ENCODE measurements around the gene CNPY3.

Gene CNPY3

DNA sequence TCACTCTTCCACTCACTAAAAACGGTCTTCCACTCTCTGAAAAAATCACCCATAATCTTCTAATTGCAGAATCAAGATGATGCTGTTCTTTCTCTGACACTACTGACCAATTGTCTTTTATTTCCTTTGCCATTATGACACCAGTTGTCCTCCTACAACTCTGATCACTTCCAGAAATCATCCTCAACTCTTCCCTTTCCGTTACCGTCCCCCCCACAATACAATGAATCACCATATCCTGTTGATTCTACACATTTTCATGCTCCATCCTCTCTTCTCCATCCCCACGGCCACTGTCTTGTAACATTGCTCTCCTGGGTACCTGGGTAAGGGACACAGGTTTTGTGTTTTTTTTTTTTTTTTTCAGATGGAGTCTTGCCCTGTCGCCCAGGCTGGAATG is 52.6 kb downstream of the CNPY3 start:
- no peak for DNase-seq (ENCODE audit: low read depth in 2 of 2)

DNA sequence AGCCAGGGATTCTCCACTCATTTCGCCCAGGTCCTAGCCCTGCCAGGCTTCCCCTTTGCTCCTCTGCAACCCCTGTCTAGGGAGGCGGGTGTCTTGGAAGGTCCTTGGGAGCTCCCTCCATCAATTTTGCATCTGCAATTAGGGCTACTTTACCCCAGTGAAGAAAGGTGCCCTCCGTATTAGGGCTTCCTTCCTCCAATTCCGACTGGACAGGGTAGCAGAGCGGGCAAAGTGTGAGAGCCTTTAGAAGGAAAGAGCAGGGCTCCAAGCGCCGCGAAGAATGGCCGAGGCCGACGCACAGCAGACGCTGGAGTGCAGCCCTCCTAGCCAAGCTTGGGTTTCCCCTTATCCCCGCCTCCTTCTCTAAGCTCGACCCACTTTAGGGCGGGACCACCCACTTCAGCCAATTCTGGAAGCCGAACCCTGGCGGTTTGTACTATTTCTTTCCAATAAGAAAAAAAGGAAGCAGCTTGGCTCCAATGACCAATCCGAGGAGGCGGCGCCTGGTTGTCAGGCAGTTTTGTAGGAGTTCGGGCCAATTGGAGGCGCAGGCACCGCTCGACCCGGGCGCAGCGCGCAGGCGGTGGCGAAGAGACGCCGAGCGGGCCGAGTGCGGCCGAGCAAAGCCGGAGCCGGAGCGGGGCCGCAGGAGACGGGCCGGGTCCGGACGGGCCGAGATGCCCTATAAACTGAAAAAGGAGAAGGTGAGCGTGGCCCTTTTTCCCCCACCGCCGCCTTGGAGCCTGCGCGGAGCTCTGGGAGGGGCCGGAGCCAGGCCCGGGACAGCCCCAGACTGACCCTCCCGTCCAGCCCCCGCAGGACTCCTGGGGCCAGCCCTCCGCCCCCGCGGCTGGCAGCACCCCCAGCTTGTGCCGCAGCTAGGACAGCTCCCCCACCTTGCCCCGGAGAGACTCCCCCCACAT is 55.0 kb downstream of the CNPY3 start, which contains the start of gene PPP2R5D:
Gene PPP2R5D (plus strand): TSS at position 570 of the 923 bp plus-strand sequence. CDS start 108 bp downstream, at position 678.
- peak; percentile 96 to 97 for DNase-seq (ENCODE audit: low read depth in 2 of 2)

DNA sequence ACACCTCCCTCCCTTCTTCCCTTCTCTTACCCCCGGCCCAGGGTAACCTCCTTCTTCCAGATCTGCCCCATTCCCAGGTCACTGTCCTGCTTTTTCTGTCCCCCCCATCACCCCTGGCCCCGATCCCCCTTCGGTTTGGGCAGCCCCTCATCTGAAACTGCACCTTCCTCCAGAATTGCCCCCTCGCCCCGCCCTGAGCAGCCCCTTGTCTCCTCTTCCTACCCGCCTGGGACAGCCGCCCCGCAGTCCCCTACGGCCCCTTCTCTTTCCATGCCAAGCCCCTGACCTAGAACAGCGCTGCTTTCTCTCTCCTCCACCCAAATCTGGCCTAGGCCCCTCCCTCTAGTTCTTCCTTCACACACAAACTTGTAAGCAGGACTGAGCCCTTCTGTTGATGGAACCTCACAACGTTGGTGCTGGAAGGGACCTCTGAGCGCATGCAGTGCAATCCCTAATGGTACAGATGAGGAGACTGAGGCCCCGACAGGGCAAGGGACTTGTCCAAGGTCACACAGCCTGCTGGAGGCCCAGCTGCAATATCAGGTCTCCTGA is 55.7 kb downstream of the CNPY3 start:
- no peak for DNase-seq (ENCODE audit: low read depth in 2 of 2)

DNA sequence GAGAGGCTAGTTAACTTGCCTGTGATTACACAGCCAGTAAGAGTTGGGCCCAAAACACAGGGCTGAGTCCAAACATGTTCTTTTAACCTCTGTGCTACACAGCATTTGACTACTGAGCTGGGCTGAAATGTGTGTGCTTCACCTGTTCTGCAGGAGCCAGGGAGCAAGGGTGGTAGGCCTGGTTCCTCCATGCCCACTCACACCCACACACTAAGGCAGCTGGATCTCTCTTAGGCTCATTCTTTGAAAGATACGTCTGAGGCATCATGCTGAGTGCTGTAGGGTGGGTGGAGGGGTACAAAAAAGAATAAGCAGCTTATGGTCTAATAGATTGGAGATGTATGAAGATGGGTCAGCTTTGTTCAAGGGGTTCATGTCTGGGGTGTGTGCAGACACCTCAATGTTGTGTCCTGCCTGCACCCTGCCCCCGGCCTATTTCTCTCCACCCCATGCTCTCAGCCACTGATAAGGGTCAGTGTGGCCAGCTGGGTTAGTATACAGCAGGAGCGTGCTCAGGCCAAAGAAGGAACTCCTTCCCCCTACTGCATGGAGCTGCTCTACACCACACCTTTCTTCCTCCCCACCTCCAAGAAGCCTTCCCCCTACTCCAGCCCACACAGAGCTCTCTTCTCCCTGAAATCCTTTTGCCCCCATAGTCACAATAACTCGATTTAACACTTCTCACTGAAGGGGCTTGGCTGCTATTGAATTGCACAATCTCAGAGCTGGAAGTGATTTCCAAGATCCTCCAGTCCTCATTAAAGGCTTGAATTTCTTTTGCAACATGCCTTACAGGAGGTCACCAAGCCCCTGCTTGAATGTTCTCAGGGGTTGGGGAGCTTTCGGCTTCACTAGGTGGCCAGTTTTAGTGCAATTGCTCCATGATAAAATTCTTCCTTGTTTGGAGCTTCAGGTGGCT is 58.5 kb downstream of the CNPY3 start:
- DNase-seq (ENCODE audit: low read depth in 2 of 2): no peak

DNA sequence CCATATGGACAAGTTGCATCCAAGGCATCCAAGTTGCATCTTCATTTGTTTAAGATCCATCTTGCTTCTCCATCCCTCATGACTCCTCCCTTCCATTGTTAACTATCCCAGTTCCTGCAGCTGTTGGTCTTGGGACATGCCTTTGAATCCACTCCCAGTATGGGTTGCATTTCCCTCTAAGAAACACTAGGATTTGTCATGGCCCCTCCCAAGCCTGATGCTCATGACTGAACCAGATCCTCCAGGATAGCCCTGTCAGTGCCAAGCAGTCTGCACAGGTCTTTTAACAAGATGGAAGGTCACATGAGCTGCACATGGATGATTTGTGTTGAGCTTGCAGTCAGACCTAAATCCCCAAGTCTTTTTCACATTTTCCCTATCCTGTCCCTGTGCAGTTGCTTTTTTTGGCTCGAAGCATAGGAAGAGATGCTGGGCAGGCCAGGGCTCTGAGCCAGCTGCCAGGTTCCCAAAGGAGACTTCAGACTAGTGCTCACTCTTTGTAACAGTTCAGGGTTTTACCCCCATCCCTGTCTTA is 59.3 kb downstream of the CNPY3 start:
- DNase-seq (ENCODE audit: low read depth in 2 of 2): no peak
